Measurements from ENCODE around the gene EXOC2. TPM values are rescaled to one million over a fixed set of nuclear protein-coding genes. Genes with fewer than 3 reads are reported as not detected.

The EXOC2 gene
- total RNA-seq, 4 donors from 2014 or later, result 25.6 to 37.1 (median 30.8) TPM

DNA sequence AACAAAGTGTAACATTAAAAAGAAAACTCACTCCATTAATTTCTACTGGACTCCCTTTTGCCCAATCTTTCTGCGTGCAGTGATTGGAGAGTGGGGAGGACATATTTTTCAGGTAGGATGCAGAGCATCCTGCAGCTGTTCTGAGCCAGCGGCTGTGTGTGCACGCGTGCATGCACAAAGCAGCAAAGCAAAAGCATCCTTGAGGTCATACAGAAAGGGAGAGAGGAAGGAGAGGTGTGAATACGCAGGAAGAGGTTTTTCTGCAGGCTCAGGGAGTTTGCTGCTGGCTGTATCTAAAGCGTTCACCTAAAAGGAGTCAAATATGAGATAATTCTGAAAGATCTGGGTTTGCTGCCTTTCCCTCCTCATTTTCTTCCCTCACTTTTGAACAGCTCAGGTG is 144.4 kb downstream of the EXOC2 start:
- no peaks in the 10 kb centered on the region for H3K4me1 ChIP-seq
- no peaks in the 10 kb centered on the region for H3K27me3 ChIP-seq
- intact Hi-C loops (cut with DNase I), result no loop called here
- H3K4me3 ChIP-seq (replicated peaks in 1 of 3), result no peak overlapping the region
- H3K9me3 ChIP-seq, result no peaks in the 10 kb centered on the region
- H3K27ac ChIP-seq, result no peak overlapping the region
- TF ChIP-seq POLR2A (IDR thresholded peaks at IDR 0.05) (no peak), CTCF (IDR thresholded peaks at IDR 0.05) (no peak)
- WGBS, 2 donors, result 91 to 92% methylated on average over 6 of the region's 6 CpGs
- peaks cover 9 to 14% of the 10 kb centered on the region in 2 donors for H3K36me3 ChIP-seq
- DNase-seq, result no peak

- H3K4me1 ChIP-seq, result no peaks in the 10 kb centered on the region
- WGBS, 2 donors, result 92% methylated on average over 5 of the region's 5 CpGs
- H3K4me3 ChIP-seq (replicated peaks in 1 of 3), result no peak overlapping the region
- H3K27ac ChIP-seq, result no peak overlapping the region
- H3K36me3 ChIP-seq, result peaks cover 6 to 18% of the 10 kb centered on the region in 2 donors
- no peak for TF ChIP-seq POLR2A (IDR thresholded peaks at IDR 0.05)
- TF ChIP-seq CTCF (IDR thresholded peaks at IDR 0.05), result no peak
- no peaks in the 10 kb centered on the region for H3K9me3 ChIP-seq
- H3K27me3 ChIP-seq, result no peaks in the 10 kb centered on the region
- DNase-seq, result no peak
- intact Hi-C loops (cut with DNase I), result no loop called here
Measured at GRCh38 chr6:548091-548490, 144.8 kb downstream of the EXOC2 start.

DNA sequence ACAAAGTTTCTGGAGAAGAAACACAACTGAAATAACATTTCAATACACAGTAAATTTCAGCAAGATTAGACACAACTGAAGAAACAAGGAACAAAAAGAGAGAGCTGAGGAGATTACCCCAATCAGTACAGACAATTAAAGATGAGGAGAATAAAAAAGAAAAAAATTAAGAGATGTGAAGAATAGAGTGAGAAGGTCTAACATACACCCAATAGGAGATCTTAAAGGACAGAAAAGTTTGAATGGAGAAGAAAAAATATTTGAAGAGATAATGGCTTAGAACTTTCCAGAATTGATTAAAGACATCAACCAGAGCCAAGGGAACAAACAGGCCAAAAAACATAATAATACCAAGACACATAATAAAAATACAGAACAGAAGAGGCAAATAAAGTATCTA is 152.4 kb downstream of the EXOC2 start:
- no peak for DNase-seq
- peaks cover 6 to 14% of the 10 kb centered on the region in 2 donors for H3K36me3 ChIP-seq
- H3K27ac ChIP-seq, result no peak overlapping the region
- H3K9me3 ChIP-seq, result no peaks in the 10 kb centered on the region
- H3K4me1 ChIP-seq, result no peaks in the 10 kb centered on the region
- no peak for TF ChIP-seq CTCF (IDR thresholded peaks at IDR 0.05)
- no peak for TF ChIP-seq POLR2A (IDR thresholded peaks at IDR 0.05)
- intact Hi-C loops (cut with DNase I), result no loop called here
- no peak overlapping the region for H3K4me3 ChIP-seq (replicated peaks in 1 of 3)
- no peaks in the 10 kb centered on the region for H3K27me3 ChIP-seq

DNA sequence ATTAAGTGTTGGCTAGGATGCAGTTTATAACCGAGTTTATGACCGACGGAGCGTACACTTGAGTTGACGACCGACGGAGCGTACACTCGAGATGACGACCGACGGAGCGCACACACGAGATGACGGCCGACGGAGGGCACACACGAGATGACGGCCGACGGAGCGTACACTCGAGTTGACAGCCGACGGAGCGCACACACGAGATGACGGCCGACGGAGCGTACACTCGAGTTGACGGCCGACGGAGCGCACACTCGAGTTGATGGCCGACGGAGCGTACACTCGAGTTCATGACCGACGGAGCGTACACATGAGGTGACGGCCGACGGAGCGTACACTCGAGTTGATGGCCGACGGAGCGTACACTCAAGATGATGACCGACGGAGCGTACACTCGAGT is 155.8 kb downstream of the EXOC2 start:
- DNase-seq, result no peak
- Histone ChIP-seq H3K9me3 (no peaks in the 10 kb centered on the region), H3K4me3 (replicated peaks in 1 of 3) (no peak overlapping the region), H3K27ac (no peak overlapping the region), H3K27me3 (no peaks in the 10 kb centered on the region), H3K36me3 (peaks cover 0 to 6% of the 10 kb centered on the region in 2 donors), H3K4me1 (no peaks in the 10 kb centered on the region)
- WGBS, 2 donors, result 93 to 94% methylated on average over 56 of the region's 56 CpGs
- no peak for TF ChIP-seq POLR2A (IDR thresholded peaks at IDR 0.05)
- TF ChIP-seq CTCF (IDR thresholded peaks at IDR 0.05), result no peak
- intact Hi-C loops (cut with DNase I), result no loop called here

GRCh38 chr6:530425-530824 is 162.5 kb downstream of the EXOC2 start:
- H3K36me3 ChIP-seq, result peaks cover 0 to 4% of the 10 kb centered on the region in 2 donors
- H3K9me3 ChIP-seq, result no peaks in the 10 kb centered on the region
- no peak overlapping the region for H3K4me3 ChIP-seq (replicated peaks in 1 of 3)
- TF ChIP-seq CTCF (IDR thresholded peaks at IDR 0.05) (no peak), POLR2A (IDR thresholded peaks at IDR 0.05) (no peak)
- H3K27ac ChIP-seq, result no peak overlapping the region
- no peaks in the 10 kb centered on the region for H3K4me1 ChIP-seq
- H3K27me3 ChIP-seq, result no peaks in the 10 kb centered on the region
- intact Hi-C loops (cut with DNase I), result no loop called here
- 94 to 97% methylated on average over 9 of the region's 9 CpGs for WGBS, 2 donors
- no peak for DNase-seq

Measured in thyroid gland (tissue), 4 donors.